ENCODE measurements around the gene MAPK1. TPM values are rescaled to one million over a fixed set of nuclear protein-coding genes. Genes with fewer than 3 reads are reported as not detected.

Gene MAPK1
- total RNA-seq, 2 experiments from 2014 or later, result 39.6 to 79.8 TPM

GRCh38 chr22:21759646-21760376 is 107.6 kb downstream of the MAPK1 start:
- intact Hi-C loops (cut with micrococcal nuclease; ENCODE audit: unreplicated experiment), result no loop called here
- H2AFZ ChIP-seq (ENCODE audit: low read length), result no peak overlapping the region
- no peak overlapping the region for H3K4me2 ChIP-seq (ENCODE audit: low read length)
- POLR2A ChIA-PET, result interaction anchor here (0.7 to 0.9 kb wide), 2 partner anchors 9 to 12 kb away, joined by 3 read pairs; no protein-coding TSS in a partner anchor
- H3K27ac ChIP-seq (ENCODE audit: low read depth, low read length, poor library complexity, severe bottlenecking), result no peak overlapping the region
- H3K4me3 ChIP-seq (ENCODE audit: low read depth, low read length, poor library complexity, severe bottlenecking), result no peak overlapping the region
- H3K9me3 ChIP-seq (ENCODE audit: low read length), result no peaks in the 10 kb centered on the region
- peaks cover 9% of the 10 kb centered on the region for H3K4me1 ChIP-seq (ENCODE audit: insufficient read depth, low read length, poor library complexity, severe bottlenecking)
- BruUV-seq (replicated peaks), result no TSS peak
- TF ChIP-seq EZH2phosphoT487 (IDR thresholded peaks at IDR 0.05; ENCODE audit: borderline replicate concordance, low read depth, low read length), result no peak
- TF ChIP-seq CTCF (conservative IDR thresholded peaks at IDR 0.05; ENCODE audit: low read length), result no peak
- H3K9me2 ChIP-seq (ENCODE audit: insufficient read depth, low read length), result no peaks in the 10 kb centered on the region
- CTCF ChIA-PET (ENCODE audit: unreplicated experiment), result no interaction called here
- H3K36me3 ChIP-seq (ENCODE audit: insufficient read depth, low read length), result peaks cover 44% of the 10 kb centered on the region
- H3K79me2 ChIP-seq (ENCODE audit: insufficient read depth, low read depth, low read length), result no peaks in the 10 kb centered on the region
- H4K20me1 ChIP-seq (ENCODE audit: insufficient read depth, low read length), result no peaks in the 10 kb centered on the region
- DNase-seq (ENCODE audit: low spot score), result no peak

GRCh38 chr22:21759093-21759492 is 108.4 kb downstream of the MAPK1 start:
- CTCF ChIA-PET (ENCODE audit: unreplicated experiment), result no interaction called here
- TF ChIP-seq CTCF (conservative IDR thresholded peaks at IDR 0.05; ENCODE audit: low read length) (no peak), EZH2phosphoT487 (IDR thresholded peaks at IDR 0.05; ENCODE audit: borderline replicate concordance, low read depth, low read length) (no peak)
- H3K4me1 ChIP-seq (ENCODE audit: insufficient read depth, low read length, poor library complexity, severe bottlenecking), result peaks cover 16% of the 10 kb centered on the region
- no peaks in the 10 kb centered on the region for H3K9me2 ChIP-seq (ENCODE audit: insufficient read depth, low read length)
- no peaks in the 10 kb centered on the region for H4K20me1 ChIP-seq (ENCODE audit: insufficient read depth, low read length)
- H2AFZ ChIP-seq (ENCODE audit: low read length), result no peak overlapping the region
- no peak for DNase-seq (ENCODE audit: low spot score)
- POLR2A ChIA-PET, result no interaction called here
- no peak overlapping the region for H3K27ac ChIP-seq (ENCODE audit: low read depth, low read length, poor library complexity, severe bottlenecking)
- H3K36me3 ChIP-seq (ENCODE audit: insufficient read depth, low read length), result peaks cover 37% of the 10 kb centered on the region
- no peak overlapping the region for H3K4me2 ChIP-seq (ENCODE audit: low read length)
- H3K79me2 ChIP-seq (ENCODE audit: insufficient read depth, low read depth, low read length), result no peaks in the 10 kb centered on the region
- H3K4me3 ChIP-seq (ENCODE audit: low read depth, low read length, poor library complexity, severe bottlenecking), result no peak overlapping the region
- H3K9me3 ChIP-seq (ENCODE audit: low read length), result no peaks in the 10 kb centered on the region
- no TSS peak for BruUV-seq (replicated peaks)
- intact Hi-C loops (cut with micrococcal nuclease; ENCODE audit: unreplicated experiment), result no loop called here
